T-helper 1 cell treated with Interleukin-12 subunit alpha and Interleukin-12 subunit beta and Interleukin-4 antibody, amounts not matched to agents 30 ng/mL and 1 ng/mL, for 36 hours (primary cell): ENCODE measurements around the gene CADPS. TPM values are rescaled to one million over a fixed set of nuclear protein-coding genes. Genes with fewer than 3 reads are reported as not detected.

Experiments
- intact Hi-C: fragments of 100-400 bp; cut with micrococcal nuclease; formaldehyde crosslinking; loops from one replicate; pipeline ENCODE4 v1.15.1; 2024
- total RNA-seq: library from RNA; stranded (reverse); gene quantifications from 2 replicates; pipeline ENCODE4 v1.2.3, GENCODE V29; 2022

CADPS gene
- total RNA-seq, 1 donor from 2014 or later: not detected

- intact Hi-C loops: no loop called here
These were observed 175.5 kb downstream of the CADPS start for GRCh38 chr3:62699728-62700127.

DNA sequence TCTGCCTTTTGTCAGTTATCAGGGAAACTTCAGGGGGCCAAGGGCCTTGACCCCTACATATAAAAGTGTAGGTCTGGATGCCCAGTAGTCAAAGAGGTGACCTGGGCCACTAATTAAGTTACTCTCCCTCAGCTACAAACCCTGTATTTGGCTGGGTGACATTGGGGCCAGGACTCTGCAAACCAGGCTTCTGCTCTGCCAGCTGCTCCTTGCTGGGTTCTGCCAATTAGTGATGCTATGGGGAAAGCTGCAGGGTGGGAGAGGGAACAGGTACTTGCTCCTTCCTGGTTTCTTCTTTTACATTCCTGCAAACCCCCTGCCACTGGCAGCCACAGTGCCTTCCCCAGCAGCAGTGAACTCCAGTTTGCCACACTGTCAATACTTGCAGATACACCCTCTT, 179.2 kb downstream of the CADPS start:
- intact Hi-C loops: no loop called here

DNA sequence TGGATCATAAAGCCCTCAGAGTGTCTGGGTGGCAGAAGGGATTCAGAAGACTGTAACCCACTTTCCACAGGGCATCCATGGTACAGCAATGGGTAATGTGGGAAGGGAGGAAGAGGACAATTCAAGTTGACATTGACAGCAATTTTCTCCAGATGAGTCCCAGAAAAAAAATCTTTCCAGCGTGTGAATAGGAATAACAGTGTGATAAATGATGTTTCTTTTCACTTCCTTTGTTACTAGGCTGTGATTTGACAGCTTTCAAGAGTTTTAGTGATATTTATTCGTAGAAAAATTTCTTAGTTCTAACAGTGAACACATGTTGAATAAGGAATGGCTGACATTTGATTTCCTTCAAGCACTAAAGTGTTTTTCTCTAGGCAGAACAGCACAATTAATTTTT, 186.4 kb downstream of the CADPS start:
- intact Hi-C loops: no loop called here

DNA sequence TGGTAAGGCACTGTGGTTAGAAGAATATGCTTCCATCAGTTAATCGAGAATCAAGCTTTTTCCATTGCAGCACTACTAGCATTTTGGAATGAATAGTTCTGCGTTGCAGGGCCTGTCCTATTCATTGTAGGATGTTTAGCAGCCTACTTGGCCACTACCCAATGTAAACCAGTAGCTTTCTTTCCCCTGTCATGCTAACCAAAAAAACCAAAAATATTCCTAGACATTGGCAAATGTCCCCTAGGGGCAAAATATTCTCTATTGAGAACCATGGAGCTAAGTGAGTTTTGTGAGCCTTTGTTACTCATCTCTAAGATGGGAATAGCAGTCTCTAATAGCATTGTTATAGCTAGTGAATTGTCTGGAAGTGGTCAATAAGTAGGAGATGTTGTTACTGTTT, 187.2 kb downstream of the CADPS start:
- intact Hi-C loops: no loop called here

DNA sequence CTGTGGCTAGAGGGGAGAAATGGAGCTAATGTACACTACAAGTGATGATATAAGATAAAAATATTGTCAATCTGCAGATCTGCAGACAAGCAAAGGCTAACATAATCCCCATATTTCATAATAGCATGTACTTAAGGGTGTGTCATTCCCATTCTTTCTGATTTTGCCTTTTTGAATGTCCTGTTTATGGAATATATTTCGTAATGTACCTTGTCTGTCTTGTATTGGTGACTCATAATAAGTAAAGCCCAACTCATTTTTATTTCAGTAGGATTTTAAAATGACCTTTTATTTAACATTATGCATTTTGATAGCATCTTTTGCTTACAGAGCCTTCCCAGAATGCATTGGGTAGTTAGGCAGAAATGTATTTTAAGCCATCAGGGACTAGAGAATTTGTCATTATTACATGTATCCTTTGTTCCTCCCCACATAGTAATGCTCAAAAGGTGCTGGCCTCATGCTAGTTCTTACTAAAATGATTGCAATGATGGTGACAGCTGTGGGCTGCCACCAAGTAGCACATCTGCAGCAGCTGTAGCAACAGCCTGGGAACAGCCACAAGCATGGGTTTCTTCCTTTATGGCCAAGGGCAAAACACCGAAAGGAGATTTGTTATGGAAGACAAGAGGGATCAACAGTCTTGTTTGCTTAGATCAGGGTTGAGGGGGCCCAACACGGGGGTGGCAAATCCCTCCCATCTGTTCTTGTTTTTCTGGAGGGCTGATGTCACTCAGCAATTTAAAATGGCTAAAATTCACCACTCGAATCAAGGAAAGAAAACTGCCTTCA, 188.5 kb downstream of the CADPS start:
- intact Hi-C loops: no loop called here

- intact Hi-C loops: no loop called here
These were observed 192.4 kb downstream of the CADPS start for GRCh38 chr3:62682826-62683225.

DNA sequence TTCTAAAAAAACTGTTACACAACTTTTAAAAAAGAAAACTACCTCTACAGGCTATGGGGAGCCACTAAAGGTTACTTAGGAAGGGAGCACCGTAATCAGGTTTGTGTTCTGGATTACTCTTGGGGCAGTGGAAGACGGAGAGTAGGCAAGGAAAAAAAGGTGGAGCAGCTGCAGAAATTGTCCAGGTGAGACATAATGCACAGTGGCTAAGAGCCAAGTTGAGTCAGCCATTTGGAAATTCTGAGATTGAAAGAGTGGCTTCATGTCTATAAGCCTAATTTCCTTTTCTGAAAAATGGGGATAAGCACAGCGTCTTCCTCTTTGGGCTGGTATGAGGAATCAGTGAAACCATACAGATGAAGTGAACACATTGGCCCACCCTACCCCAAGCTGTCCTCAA, 195.2 kb downstream of the CADPS start:
- intact Hi-C loops: no loop called here

- intact Hi-C loops: no loop called here
These were observed 196.4 kb downstream of the CADPS start for GRCh38 chr3:62678841-62679240.

GRCh38 chr3:62677926-62678325, 197.3 kb downstream of the CADPS start:
- intact Hi-C loops: no loop called here

DNA sequence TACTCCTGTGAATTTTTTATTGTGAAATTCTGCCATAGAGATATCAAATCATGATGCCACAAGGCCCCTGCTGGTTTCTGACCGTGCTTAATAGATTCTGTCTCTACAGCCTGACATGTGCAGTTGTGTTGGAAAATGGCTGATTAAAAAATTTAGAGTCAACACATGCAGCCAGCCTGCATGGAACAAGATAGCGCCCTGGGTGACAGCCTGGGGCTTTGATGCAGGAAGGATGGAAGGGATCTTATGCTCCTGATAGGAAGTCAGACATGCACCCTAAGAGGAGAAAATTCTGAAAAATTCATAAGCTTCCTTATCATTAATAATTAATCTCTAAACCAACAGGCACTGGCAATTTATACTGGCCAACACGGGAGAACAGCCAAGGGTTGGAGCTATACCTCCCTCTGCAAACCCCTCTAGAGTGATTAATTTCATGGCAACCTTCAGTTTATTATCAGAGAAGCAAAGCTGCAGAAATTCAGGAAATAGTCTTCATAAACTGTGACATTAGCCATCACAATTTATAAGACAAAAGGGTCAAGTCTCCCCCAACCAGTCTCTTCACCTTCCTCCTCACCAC, 198.4 kb downstream of the CADPS start:
- intact Hi-C loops: no loop called here

- intact Hi-C loops: no loop called here
These were observed 199.7 kb downstream of the CADPS start for GRCh38 chr3:62675492-62675891.

DNA sequence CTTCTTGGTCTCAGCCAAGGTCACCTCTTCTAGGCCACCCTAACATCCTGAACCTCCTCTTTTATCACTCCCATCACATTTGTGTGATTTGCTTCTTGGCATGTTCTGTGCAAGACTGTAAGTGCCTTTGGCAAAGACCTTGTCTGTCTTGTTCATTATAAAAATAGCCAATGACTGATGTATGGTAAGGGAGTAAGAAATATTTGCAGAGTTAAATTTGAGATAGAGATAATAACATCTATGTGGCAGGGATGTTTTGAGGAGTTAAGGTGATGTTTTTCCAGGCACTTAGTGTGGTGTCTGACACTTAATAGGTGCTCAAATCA, 202.3 kb downstream of the CADPS start:
- intact Hi-C loops: no loop called here

GRCh38 chr3:62672270-62672987, 202.8 kb downstream of the CADPS start:
- intact Hi-C loops: no loop called here

DNA sequence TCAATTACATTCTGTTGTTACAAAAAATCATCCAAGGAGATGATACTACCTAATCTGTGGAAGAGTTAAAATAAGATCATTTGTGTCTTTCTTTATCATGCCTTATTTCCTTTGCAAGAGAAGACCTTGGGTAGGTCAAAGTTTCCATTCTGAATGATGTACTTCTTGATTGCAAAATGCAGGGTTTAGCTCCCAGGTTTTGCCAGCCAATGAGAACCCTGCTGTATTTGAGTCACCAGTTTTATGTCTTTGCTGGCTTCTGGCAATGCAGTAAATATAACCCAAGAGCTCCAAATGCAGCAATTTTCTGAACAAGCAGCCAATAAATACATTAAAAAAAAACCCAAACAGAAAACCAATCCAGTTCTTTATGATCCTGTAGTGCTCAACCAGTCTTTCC, 204.9 kb downstream of the CADPS start:
- intact Hi-C loops: no loop called here

DNA sequence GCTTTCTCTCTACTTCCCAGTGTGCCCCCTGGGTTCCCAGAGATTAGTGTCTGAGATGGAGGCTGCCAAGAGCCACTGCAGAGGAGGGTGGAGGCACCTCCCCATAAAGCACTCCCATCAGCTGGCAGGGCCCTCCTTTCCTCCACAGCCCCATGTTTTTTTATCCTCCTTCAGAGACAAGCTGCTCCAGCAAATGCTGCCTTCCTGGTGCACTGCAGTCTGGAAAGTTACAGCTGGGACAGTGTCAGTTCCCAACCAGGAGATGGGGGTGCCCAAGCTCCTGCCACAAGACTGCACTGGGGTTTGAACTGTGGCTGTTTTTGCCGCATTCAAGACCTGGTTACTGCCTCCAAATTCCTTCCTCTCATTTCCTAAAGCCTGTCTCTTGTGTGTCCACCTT, 206.1 kb downstream of the CADPS start:
- intact Hi-C loops: no loop called here

GRCh38 chr3:62667714-62668113, 207.5 kb downstream of the CADPS start:
- intact Hi-C loops: no loop called here

GRCh38 chr3:62665627-62666437, 209.4 kb downstream of the CADPS start:
- intact Hi-C loops: no loop called here

- intact Hi-C loops: no loop called here
These were observed 212.5 kb downstream of the CADPS start for GRCh38 chr3:62662677-62663076.

DNA sequence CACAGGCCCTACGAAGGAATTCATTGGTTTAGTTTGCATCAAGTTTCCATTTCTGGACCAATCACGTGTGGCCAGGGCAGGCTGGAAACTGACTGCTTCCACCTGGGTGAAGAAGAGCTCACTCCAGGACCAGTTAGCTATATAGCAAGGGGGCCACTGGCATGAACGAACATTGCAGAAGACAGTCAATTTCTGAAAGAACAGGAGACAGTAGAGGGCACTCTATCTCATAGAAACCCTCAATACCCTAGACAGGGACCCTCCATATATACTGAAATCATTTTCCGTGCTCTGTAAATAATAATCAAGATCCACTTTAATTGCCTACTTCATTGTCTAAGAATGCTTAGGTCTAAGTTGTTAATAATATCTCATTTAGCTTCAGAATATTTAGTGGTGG, 215.6 kb downstream of the CADPS start:
- intact Hi-C loops: no loop called here

DNA sequence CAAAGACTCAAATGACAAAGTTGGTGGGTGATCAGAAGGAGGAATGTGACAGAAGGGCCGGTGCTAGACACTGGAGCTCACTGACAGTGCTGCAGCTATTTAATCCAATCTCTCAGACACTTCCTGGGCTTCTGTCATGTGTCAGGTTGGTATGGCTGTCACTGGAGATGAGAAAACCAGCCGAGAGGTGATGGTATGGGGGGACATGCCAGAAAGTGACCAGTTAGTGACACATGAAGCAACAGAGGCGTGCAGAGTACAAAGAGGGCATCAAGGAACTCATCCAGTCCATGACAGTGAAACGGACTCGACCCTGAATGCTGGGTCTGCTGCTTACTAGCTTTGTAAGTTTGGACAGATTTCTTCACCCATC, 219.5 kb downstream of the CADPS start:
- intact Hi-C loops: no loop called here

DNA sequence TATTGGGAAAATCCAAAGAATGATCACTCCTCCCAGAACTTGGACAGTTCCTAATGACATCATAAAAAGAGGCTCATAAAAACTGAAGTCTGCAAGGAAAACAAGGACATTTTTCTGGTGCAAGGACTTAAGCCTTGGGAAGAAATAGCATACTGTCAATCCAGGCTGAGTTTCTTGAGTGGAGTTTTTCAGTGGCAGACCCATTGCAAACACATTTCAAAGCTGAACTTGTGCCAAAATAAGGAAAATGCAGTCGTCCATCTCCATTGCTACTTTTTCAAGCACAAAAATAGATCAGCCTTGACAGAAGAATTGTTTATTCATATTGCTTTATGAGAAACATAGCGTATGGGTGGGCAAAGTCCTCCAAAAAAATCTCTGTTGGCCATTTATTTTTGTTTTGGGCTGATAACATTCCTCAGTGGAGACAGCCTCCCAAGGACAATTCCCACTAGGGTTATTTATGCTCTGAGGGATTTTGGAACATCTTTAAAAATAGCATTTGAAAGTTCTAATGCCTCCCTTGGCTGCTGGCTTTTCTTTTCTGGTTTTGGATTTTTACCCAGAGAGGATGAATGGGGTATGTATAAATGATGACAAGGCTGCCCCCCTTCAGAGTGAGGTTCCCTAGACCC, 220.0 kb downstream of the CADPS start:
- intact Hi-C loops: no loop called here
